ENCODE measurements around the gene RDH12. TPM values are rescaled to one million over a fixed set of nuclear protein-coding genes. Genes with fewer than 3 reads are reported as not detected.

The RDH12 gene
- total and polyA plus RNA-seq, 9 of the 15 experiments (the other 6 are each of a cell fraction or from before 2014, with no cell fraction given): 0.03 to 0.29 (median 0.07) TPM; not detected in 2

- TF ChIP-seq ARID4B (CRISPR knock-in tag; IDR thresholded peaks at IDR 0.05): no peak
- TF ChIP-seq SREBF1 (IDR thresholded peaks at IDR 0.05; ENCODE audit: borderline replicate concordance, low read depth, low read length): no peak
- TF ChIP-seq KLF13 (tag; IDR thresholded peaks at IDR 0.05; ENCODE audit: borderline replicate concordance, low read depth): no peak
- TF ChIP-seq ZNF324 (CRISPR knock-in tag; IDR thresholded peaks at IDR 0.05): no peak
- no peak for TF ChIP-seq PHF8 (IDR thresholded peaks at IDR 0.05; ENCODE audit: borderline replicate concordance, low read length)
These were observed 38.1 kb upstream of the RDH12 start (continued) for GRCh38 chr14:67663633-67664032.

GRCh38 chr14:67665868-67666267, 35.8 kb upstream of the RDH12 start:
- ChIA-PET CTCF (ENCODE audit: low intra/inter-chr PET ratio) (interaction anchor here (2.1 to 2.8 kb wide), 2 partner anchors 47 to 82 kb away, joined by 14 to 16 read pairs; partner anchors contain the start of gene ARG2), POLR2A (no interaction called here)
- intact Hi-C loops (cut with micrococcal nuclease): no loop called here
- BruUV-seq (replicated peaks): no TSS peak
- DNase-seq (ENCODE audit: extremely low read depth in 1 of 4, low spot score in 3 of 4): no peak
- Histone ChIP-seq H3K9ac (ENCODE audit: insufficient read depth in 1 of 2, low read depth in 2 of 2, low read length in 2 of 2) (no peak overlapping the region), H4K20me1 (replicated peaks; ENCODE audit: control insufficient read depth, insufficient read depth, low read length) (no peaks in the 10 kb centered on the region), H3K9me3 (replicated peaks; ENCODE audit: control insufficient read depth, insufficient read depth, low read depth, low read length) (no peaks in the 10 kb centered on the region), H3K4me3 (no peak overlapping the region), H3K4me1 (replicated peaks in 1 of 2; ENCODE audit: control insufficient read depth in 2 of 2, insufficient read depth in 2 of 2, low read length in 2 of 2) (peaks cover 0 to 5% of the 10 kb centered on the region in 2 experiments; a peak in 3 of 5 replicates), H3K4me2 (ENCODE audit: insufficient read depth, low read length) (no peak overlapping the region), H3K9me1 (ENCODE audit: control insufficient read depth, insufficient read depth, low read length) (no peaks in the 10 kb centered on the region), H3K27me3 (ENCODE audit: control insufficient read depth in 2 of 2, insufficient read depth in 2 of 2, low read length in 2 of 2) (no peaks in the 10 kb centered on the region), H2AFZ (ENCODE audit: low read depth, low read length) (no peak overlapping the region), H3K36me3 (ENCODE audit: control insufficient read depth, insufficient read depth, low read length) (0 out of 3 replicates have a peak, but pooled peaks cover 2% of the 10 kb centered on the region), H3K27ac (ENCODE audit: extremely low read depth, low read depth, low read length) (no peak overlapping the region), H3K79me2 (ENCODE audit: control insufficient read depth, insufficient read depth, low read length) (peaks cover 53% of the 10 kb centered on the region)
- no peak for FAIRE-seq
- WGBS (ENCODE audit: insufficient coverage, low coverage, missing lambda C conversion rate): 88% methylated on average over 2 of the region's 2 CpGs
- ATAC-seq: no peak
- TF ChIP-seq MAFK (IDR thresholded peaks at IDR 0.05; ENCODE audit: low read length) (peak; percentile 37; the same call in 1 of the 2 replicates), CBX1 (IDR thresholded peaks at IDR 0.05; ENCODE audit: low read depth) (no peak), ZNF316 (IDR thresholded peaks at IDR 0.05) (peak; percentile 74; the same call in 1 of the 2 replicates), MAFG (tag; conservative IDR thresholded peaks at IDR 0.05) (0 out of 2 replicates have a peak, but pooled peaks have one; percentile 19), C11orf30 (IDR thresholded peaks at IDR 0.05; ENCODE audit: low read depth) (peak; percentile 63)
- in situ Hi-C loops (cut with MboI): loop anchor here (5.0 kb wide), 2 partner anchors 44 to 84 kb away; no protein-coding TSS in a partner anchor

All from K562 (cell line).